Esophagus squamous epithelium (tissue), 5 donors: ENCODE measurements around the gene CCDC141. TPM values are rescaled to one million over a fixed set of nuclear protein-coding genes. Genes with fewer than 3 reads are reported as not detected.
A peak's percentile ranks its signal among the peaks of the same experiment; 100 is the strongest.
"Not testable (repeated sequence)": the region's sequence is repeated elsewhere in the genome, so short reads cannot be mapped to it uniquely, and the experiment has no call there.

Experiments used
- DNase-seq: peaks from one replicate; lab custom pipeline; 2025; lab: John Stamatoyannopoulos, UW
- H3K27ac ChIP-seq, 4 donors: fragments of 200-600 bp; sonication (generic); one replicate each; pipeline ENCODE4 v1.5.1; 2016 to 2019; ENCODE audit warnings: mild to moderate bottlenecking in 1 of 4
- H3K27me3 ChIP-seq, 4 donors: fragments of 200-600 bp; sonication (generic); 1 replicate in 3 of 4; 2 replicates in 1 of 4; pipeline versions ENCODE4 v1.5.1 to v1.6.0; 2017 to 2021; ENCODE audit warnings: antibody characterized with exemption in 1 of 4
- H3K36me3 ChIP-seq, 3 donors: fragments of 200-600 bp; sonication (generic); one replicate each; pipeline ENCODE4 v1.5.1; 2016 to 2019
- H3K4me1 ChIP-seq, 3 donors: fragments of 200-600 bp; sonication (generic); one replicate each; pipeline ENCODE4 v1.5.1; 2017 to 2019
- H3K4me3 ChIP-seq, 4 donors: fragments of 200-600 bp; sonication (generic); 1 replicate in 3 of 4; 2 replicates in 1 of 4; pipeline ENCODE4 v1.5.1; 2016 to 2019; ENCODE audit warnings: mild to moderate bottlenecking in 2 of 4, moderate library complexity in 1 of 4
- H3K9me3 ChIP-seq, 3 donors: fragments of 200-600 bp; sonication (generic); one replicate each; pipeline ENCODE4 v1.5.1; 2016 to 2019
- CTCF ChIP-seq, 6 experiments: fragments of 450-650 bp in 4 of 6; fragments of 200-600 bp in 2 of 6; sonication (generic) in 2 of 6; IDR thresholded peaks; one replicate each; pipeline ENCODE4 v1.5.1; 2016 to 2019; ENCODE audit warnings: antibody characterized with exemption in 6 of 6, mild to moderate bottlenecking in 4 of 6, moderate library complexity in 4 of 6
- POLR2A ChIP-seq, 4 donors: fragments of 450-650 bp; IDR thresholded peaks; one replicate each; pipeline ENCODE4 v1.6.1; 2017; ENCODE audit warnings: antibody characterized with exemption in 4 of 4, mild to moderate bottlenecking in 4 of 4, moderate library complexity in 3 of 4
- WGBS, 2 donors: methylation state at CpG; one replicate each; pipeline ENCODE4 v1.1.5; 2018; 5-methylcytosine and 5-hydroxymethylcytosine counted together
- intact Hi-C: fragments of 100-400 bp; cut with DNase I; formaldehyde crosslinking; loops from one replicate; pipeline ENCODE4 v1.15.0; 2022
- total RNA-seq, 4 donors: library from RNA; depleted of rRNA; stranded (reverse); fragments of >200 nt; gene quantifications; one replicate each; pipeline ENCODE4 v1.1.0, GENCODE V29; 2016
- donor health status: DM: yes; HTN: yes; CAD: no.

The CCDC141 gene, protein sequence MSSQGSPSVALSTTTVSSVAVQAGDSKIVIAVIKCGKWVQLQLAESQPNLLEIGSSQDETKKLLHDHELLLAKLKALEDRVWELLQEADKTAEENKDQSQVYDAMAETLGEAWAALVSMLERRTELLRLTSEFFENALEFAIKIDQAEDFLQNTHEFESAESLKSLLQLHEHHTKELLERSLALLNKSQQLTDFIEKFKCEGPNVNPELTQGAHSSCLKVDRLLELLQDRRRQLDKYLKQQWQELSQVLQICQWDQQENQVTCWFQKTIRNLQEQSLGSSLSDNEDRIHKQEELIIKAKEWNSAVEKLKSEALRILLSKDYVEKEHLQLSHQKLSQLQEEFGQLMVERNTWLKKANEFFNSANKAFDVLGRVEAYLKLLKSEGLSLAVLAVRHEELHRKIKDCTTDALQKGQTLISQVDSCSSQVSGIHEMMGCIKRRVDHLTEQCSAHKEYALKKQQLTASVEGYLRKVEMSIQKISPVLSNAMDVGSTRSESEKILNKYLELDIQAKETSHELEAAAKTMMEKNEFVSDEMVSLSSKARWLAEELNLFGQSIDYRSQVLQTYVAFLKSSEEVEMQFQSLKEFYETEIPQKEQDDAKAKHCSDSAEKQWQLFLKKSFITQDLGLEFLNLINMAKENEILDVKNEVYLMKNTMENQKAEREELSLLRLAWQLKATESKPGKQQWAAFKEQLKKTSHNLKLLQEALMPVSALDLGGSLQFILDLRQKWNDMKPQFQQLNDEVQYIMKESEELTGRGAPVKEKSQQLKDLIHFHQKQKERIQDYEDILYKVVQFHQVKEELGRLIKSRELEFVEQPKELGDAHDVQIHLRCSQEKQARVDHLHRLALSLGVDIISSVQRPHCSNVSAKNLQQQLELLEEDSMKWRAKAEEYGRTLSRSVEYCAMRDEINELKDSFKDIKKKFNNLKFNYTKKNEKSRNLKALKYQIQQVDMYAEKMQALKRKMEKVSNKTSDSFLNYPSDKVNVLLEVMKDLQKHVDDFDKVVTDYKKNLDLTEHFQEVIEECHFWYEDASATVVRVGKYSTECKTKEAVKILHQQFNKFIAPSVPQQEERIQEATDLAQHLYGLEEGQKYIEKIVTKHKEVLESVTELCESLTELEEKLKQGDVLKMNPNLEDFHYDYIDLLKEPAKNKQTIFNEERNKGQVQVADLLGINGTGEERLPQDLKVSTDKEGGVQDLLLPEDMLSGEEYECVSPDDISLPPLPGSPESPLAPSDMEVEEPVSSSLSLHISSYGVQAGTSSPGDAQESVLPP (N-terminal part only)
- 1 to 10 TPM in 2 of 4 donors, under 1 TPM in 2; 0.26 to 3.1 (median 1.1) TPM for total RNA-seq

- 29 to 43% methylated on average over 12 of the region's 12 CpGs for WGBS, 2 donors
- intact Hi-C loops: no loop called here
- no peak for DNase-seq
These were observed at the start of gene CCDC141 for GRCh38 chr2:179049546-179050311. TSS of gene CCDC141 (minus strand) at chr2:179050137. CDS start at chr2:179049941, 196 bp downstream.

GRCh38 chr2:179098080-179098689 lies 48.2 kb upstream of the CCDC141 start:
- no peaks in the 10 kb centered on the region for H3K27me3 ChIP-seq
- intact Hi-C loops: no loop called here
- H3K4me1 ChIP-seq: no peaks in the 10 kb centered on the region
- TF ChIP-seq POLR2A (IDR thresholded peaks at IDR 0.05) (no peak), CTCF (IDR thresholded peaks at IDR 0.05) (no peak)
- H3K4me3 ChIP-seq: no peak overlapping the region
- H3K9me3 ChIP-seq: no peaks in the 10 kb centered on the region
- WGBS, 2 donors: 76 to 78% methylated on average over 4 of the region's 4 CpGs
- DNase-seq: no peak
- H3K36me3 ChIP-seq: no peaks in the 10 kb centered on the region
- no peak overlapping the region for H3K27ac ChIP-seq

More at GRCh38 chr2:179049546-179050311, at the start of gene CCDC141:
- no peaks in the 10 kb centered on the region for H3K36me3 ChIP-seq
- TF ChIP-seq CTCF (IDR thresholded peaks at IDR 0.05) (no peak), POLR2A (IDR thresholded peaks at IDR 0.05) (no peak)
- peaks cover 0 to 4% (median 3%) of the 10 kb centered on the region in 3 donors for H3K4me1 ChIP-seq
- H3K27me3 ChIP-seq: no peaks in the 10 kb centered on the region
- H3K27ac ChIP-seq: peak within 1 kb of the TSS in 3 of 4 donors; percentile 4 to 45 (median 20)
- H3K9me3 ChIP-seq: no peaks in the 10 kb centered on the region
- H3K4me3 ChIP-seq: peak within 1 kb of the TSS in 2 of 4 donors; percentile 14 to 49

DNA sequence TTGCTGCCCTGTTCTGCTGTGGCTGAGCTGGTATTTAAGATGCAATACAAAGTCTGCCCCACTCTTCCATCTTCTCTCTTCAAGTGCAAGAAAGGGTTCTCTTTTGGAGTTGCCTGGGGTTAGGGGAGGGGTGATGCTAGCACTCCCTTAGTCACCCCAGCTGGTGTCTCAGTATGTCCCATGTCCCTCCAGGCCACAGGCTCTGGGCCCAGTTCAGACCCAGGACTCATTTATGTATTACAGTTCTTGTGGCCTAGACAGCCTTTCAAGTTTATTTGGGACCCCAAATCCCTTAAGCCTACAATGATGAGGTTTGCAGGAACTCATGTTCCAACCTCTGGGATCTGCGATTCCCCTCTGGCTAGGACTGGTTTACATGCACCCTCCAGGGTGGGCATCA lies 47.2 kb upstream of the CCDC141 start:
- 100% methylated on average over 1 of the region's 1 CpG for WGBS, 2 donors
- no peak for DNase-seq
- Histone ChIP-seq H3K4me1 (no peaks in the 10 kb centered on the region), H3K27me3 (no peaks in the 10 kb centered on the region), H3K36me3 (no peaks in the 10 kb centered on the region), H3K4me3 (no peak overlapping the region), H3K9me3 (no peaks in the 10 kb centered on the region), H3K27ac (no peak overlapping the region)
- TF ChIP-seq CTCF (IDR thresholded peaks at IDR 0.05): no peak
- TF ChIP-seq POLR2A (IDR thresholded peaks at IDR 0.05): no peak
- intact Hi-C loops: no loop called here

DNA sequence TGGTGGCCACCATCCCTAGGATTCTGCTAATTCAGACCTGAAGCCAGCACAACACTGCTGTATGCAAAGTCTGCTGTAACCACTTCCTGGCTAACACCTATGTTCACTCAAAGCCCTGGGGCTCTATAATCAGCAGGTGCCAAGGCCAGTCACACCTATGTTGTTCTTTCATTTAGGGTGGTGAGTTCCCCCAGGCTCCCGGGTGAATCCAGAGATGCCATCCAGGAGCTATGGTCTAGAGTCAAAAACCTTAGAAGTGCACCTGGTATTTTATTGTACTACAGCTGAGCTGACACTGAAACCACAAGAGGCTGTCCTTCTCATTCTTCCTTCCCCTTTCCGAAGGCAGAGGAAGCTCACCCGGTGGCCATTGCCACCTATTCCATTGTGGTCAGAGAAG lies 46.2 kb upstream of the CCDC141 start:
- TF ChIP-seq POLR2A (IDR thresholded peaks at IDR 0.05) (no peak), CTCF (IDR thresholded peaks at IDR 0.05) (no peak)
- H3K4me1 ChIP-seq: no peaks in the 10 kb centered on the region
- H3K4me3 ChIP-seq: no peak overlapping the region
- H3K27me3 ChIP-seq: no peaks in the 10 kb centered on the region
- H3K27ac ChIP-seq: no peak overlapping the region
- intact Hi-C loops: no loop called here
- 34 to 52% methylated on average over 2 to 3 of the region's 3 CpGs for WGBS, 2 donors
- H3K9me3 ChIP-seq: no peaks in the 10 kb centered on the region
- no peaks in the 10 kb centered on the region for H3K36me3 ChIP-seq
- no peak for DNase-seq

- H3K4me1 ChIP-seq, H3K4me3 ChIP-seq, H3K9me3 ChIP-seq, H3K36me3 ChIP-seq, DNase-seq, intact Hi-C loops, H3K27ac ChIP-seq, H3K27me3 ChIP-seq: not testable (repeated sequence)
- WGBS, 2 donors: 82% methylated on average over 4 of the region's 4 CpGs; no CpG with 5 or more reads in 1 of the 2 donors
These were observed 43.0 kb upstream of the CCDC141 start for GRCh38 chr2:179092912-179093311.
